Peyer's patch (tissue), 4 donors: ENCODE results near the gene MAB21L3. TPM values are rescaled to one million over a fixed set of nuclear protein-coding genes. Genes with fewer than 3 reads are reported as not detected.

ENCODE experiments used
- DNase-seq, 3 donors: peaks; one replicate each; pipeline ENCODE4 v3.0.0-alpha.2; 2017 to 2019
- H3K27ac ChIP-seq, 4 donors: fragments of 200-600 bp; sonication (generic); one replicate each; pipeline ENCODE4 v1.5.1; 2016 to 2019
- H3K27me3 ChIP-seq, 2 donors: fragments of 200-600 bp; sonication (generic); one replicate each; pipeline ENCODE4 v1.5.1; 2019
- H3K36me3 ChIP-seq, 3 donors: fragments of 200-600 bp; sonication (generic); one replicate each; pipeline ENCODE4 v1.5.1; 2016 to 2019
- H3K4me1 ChIP-seq, 4 donors: fragments of 200-600 bp; sonication (generic); one replicate each; pipeline ENCODE4 v1.5.1; 2016 to 2019
- H3K4me3 ChIP-seq, 4 donors: fragments of 200-600 bp; sonication (generic); 1 replicate in 3 of 4; 2 replicates in 1 of 4; pipeline ENCODE4 v1.5.1; 2016 to 2019; ENCODE audit warnings: mild to moderate bottlenecking in 1 of 4
- H3K9me3 ChIP-seq, 4 donors: fragments of 200-600 bp; sonication (generic); one replicate each; pipeline ENCODE4 v1.5.1; 2016 to 2019; ENCODE audit warnings: mild to moderate bottlenecking in 1 of 4
- POLR2A ChIP-seq, 2 donors: fragments of 450-650 bp; IDR thresholded peaks; one replicate each; pipeline ENCODE4 v1.5.1; 2017; ENCODE audit warnings: antibody characterized with exemption in 2 of 2, mild to moderate bottlenecking in 2 of 2, moderate library complexity in 2 of 2
- total RNA-seq, 4 donors: library from RNA; depleted of rRNA; stranded (reverse); fragments of >200 nt; gene quantifications; one replicate each; pipeline ENCODE4 v1.1.0, GENCODE V29; 2016
- TF ChIP-seq, protein P1 (sequence below), 6 experiments: fragments of 450-650 bp in 4 of 6; fragments of 200-600 bp in 2 of 6; sonication (generic) in 1 of 6; IDR thresholded peaks; one replicate each; pipeline ENCODE4 v1.5.1; 2017 to 2019; ENCODE audit warnings: antibody characterized with exemption in 6 of 6, mild to moderate bottlenecking in 3 of 6, moderate library complexity in 1 of 6

The MAB21L3 gene
- total RNA-seq, 4 donors from 2014 or later = 0.94 to 1.8 (median 1.1) TPM; not detected in 1

DNA sequence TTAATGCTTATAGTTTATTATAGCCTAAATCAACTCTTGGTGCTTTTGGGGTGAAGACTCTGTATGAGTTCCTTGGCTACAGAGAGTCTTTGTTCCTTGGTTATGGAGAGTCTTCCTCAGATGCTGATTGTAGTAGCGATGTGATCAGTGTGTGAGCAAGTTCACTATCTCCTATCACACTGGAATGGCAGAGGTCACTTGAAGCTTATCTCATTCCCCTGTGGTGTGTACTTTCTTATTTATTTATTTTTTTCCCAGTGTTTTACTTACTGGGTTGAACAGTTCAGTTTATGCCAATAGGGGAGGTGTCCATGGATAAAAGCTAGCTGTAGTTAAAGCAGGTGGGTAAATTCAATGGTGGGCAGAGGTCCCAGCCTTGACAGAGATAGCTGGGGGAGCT lies 20.1 kb upstream of the MAB21L3 start:
- no peak overlapping the region for H3K27ac ChIP-seq
- no peaks in the 10 kb centered on the region for H3K4me1 ChIP-seq
- no peak overlapping the region for H3K4me3 ChIP-seq
- TF ChIP-seq POLR2A (IDR thresholded peaks at IDR 0.05) = no peak
- TF ChIP-seq, protein P1, sequence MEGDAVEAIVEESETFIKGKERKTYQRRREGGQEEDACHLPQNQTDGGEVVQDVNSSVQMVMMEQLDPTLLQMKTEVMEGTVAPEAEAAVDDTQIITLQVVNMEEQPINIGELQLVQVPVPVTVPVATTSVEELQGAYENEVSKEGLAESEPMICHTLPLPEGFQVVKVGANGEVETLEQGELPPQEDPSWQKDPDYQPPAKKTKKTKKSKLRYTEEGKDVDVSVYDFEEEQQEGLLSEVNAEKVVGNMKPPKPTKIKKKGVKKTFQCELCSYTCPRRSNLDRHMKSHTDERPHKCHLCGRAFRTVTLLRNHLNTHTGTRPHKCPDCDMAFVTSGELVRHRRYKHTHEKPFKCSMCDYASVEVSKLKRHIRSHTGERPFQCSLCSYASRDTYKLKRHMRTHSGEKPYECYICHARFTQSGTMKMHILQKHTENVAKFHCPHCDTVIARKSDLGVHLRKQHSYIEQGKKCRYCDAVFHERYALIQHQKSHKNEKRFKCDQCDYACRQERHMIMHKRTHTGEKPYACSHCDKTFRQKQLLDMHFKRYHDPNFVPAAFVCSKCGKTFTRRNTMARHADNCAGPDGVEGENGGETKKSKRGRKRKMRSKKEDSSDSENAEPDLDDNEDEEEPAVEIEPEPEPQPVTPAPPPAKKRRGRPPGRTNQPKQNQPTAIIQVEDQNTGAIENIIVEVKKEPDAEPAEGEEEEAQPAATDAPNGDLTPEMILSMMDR (IDR thresholded peaks at IDR 0.05) = no peak
- DNase-seq = no peak
- H3K9me3 ChIP-seq = peaks cover 0 to 14% (median 2%) of the 10 kb centered on the region in 4 donors
- no peaks in the 10 kb centered on the region for H3K36me3 ChIP-seq
- H3K27me3 ChIP-seq = no peaks in the 10 kb centered on the region

DNA sequence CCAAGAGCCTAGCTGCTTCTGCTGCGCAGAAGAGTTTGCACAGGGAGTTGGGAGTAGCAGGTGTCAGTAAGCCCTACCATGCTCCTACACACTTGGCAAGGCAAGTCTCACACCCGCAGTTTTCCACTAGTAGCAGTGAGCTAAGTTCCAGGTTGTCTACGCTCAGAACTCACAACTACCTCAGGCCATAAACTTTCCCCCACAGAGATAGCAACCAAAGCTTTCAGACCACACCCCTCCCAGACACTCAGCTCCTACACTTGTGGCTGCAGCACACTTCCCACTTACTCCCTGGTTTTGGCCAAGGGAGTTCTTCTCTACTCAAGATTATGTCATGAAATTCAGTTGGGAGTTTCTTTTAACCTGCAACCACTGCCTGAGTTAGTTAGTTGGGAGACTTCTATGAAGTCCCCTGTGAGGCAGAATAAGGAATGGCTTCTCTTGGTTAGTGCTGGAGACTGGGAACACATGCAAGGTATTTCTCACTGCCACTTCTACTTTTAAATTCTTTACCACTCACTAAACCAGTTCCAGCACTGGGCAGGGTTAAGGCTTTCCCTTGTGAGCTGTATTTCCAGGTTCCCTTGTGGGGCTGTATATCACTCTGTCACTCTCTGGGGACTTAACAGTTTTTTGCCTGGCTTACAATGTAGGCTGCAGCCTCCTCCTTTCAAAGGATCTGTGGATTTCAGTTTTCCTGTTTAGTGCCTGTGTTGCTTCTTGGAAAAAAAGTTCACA lies 18.3 kb upstream of the MAB21L3 start:
- Histone ChIP-seq H3K27me3 (no peaks in the 10 kb centered on the region), H3K9me3 (peaks cover 0 to 14% (median 2%) of the 10 kb centered on the region in 4 donors), H3K36me3 (no peaks in the 10 kb centered on the region), H3K4me1 (no peaks in the 10 kb centered on the region), H3K27ac (no peak overlapping the region), H3K4me3 (no peak overlapping the region)
- TF ChIP-seq POLR2A (IDR thresholded peaks at IDR 0.05) = no peak
- TF ChIP-seq, protein P1 (IDR thresholded peaks at IDR 0.05) = no peak
- no peak for DNase-seq

DNA sequence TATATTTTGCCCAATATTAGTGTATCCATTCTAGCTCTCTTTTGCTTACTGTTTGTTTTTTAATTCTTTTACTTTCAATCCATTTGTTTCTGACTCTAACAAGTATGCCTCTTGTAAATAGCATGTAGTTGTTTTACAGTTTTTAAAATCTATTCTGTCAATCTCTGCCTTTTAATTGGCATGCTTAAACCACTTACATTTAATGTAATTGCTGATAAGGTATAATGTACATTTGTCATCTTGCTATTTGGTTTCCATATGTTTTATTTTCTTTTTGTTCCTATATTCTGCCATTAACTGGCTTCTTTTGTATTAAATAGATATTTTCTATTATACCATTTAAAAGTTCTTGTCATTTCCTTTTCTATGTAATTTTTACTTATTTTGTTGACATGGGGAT lies 16.2 kb upstream of the MAB21L3 start:
- no peak for TF ChIP-seq POLR2A (IDR thresholded peaks at IDR 0.05)
- TF ChIP-seq, protein P1 (IDR thresholded peaks at IDR 0.05) = no peak
- peaks cover 0 to 14% (median 2%) of the 10 kb centered on the region in 4 donors for H3K9me3 ChIP-seq
- H3K27ac ChIP-seq = no peak overlapping the region
- no peaks in the 10 kb centered on the region for H3K4me1 ChIP-seq
- no peaks in the 10 kb centered on the region for H3K27me3 ChIP-seq
- DNase-seq = no peak
- no peak overlapping the region for H3K4me3 ChIP-seq
- no peaks in the 10 kb centered on the region for H3K36me3 ChIP-seq

DNA sequence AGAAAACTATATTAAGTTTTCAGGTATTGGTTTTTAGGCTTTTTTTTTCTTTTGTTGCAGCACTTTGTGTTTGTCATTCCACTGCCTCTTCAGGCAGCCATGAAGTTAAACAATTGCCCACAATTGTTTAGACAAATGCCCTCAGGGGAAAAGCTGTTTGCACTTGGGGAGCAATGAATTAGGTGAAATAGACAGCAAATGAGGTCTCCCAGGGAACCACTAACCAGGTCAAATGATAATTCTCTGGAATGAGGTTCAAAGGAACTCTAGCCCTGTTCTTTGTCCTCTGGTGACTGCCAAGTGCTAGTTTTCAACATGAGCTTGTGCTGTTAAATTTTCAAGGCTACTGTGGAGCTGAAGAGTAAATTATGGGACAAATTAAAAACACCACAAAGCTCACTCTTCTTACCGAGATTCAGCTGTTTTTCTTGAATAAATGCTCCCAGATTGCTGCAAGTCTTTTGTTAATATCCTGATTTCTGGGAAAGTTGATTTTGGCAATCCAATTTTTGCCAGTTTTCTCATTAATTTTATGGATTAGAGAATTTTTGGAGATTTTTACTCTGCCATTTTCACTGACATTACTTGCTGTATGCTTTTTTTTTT lies 15.1 kb upstream of the MAB21L3 start:
- Histone ChIP-seq H3K27ac (no peak overlapping the region), H3K36me3 (no peaks in the 10 kb centered on the region), H3K4me3 (no peak overlapping the region), H3K27me3 (no peaks in the 10 kb centered on the region), H3K4me1 (no peaks in the 10 kb centered on the region), H3K9me3 (peaks cover 0 to 9% (median 2%) of the 10 kb centered on the region in 4 donors)
- TF ChIP-seq, protein P1 (IDR thresholded peaks at IDR 0.05) = no peak
- no peak for TF ChIP-seq POLR2A (IDR thresholded peaks at IDR 0.05)
- no peak for DNase-seq

DNA sequence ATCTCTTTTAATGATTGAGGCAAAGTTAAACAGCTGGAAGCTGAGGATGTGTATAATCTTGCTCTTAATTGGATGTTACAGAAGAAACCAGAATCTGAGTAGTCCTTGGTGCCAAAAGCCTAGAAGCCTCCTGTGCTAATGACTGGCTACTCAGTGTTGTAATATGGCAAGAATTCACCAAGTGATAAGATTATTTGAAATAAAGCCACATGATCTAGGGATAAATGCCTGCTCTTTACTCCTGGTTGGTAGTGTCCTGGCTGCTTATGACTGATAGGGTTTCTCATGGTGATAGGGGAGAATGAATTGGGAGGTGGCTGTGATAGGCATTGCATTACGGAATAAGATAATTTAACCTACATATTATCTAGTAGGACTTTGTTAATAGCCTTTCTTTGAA lies 13.6 kb upstream of the MAB21L3 start:
- Histone ChIP-seq H3K27me3 (no peaks in the 10 kb centered on the region), H3K27ac (no peak overlapping the region), H3K9me3 (peaks cover 0 to 9% (median 0%) of the 10 kb centered on the region in 4 donors), H3K4me1 (no peaks in the 10 kb centered on the region), H3K4me3 (no peak overlapping the region), H3K36me3 (no peaks in the 10 kb centered on the region)
- no peak for DNase-seq
- no peak for TF ChIP-seq POLR2A (IDR thresholded peaks at IDR 0.05)
- TF ChIP-seq, protein P1 (IDR thresholded peaks at IDR 0.05) = no peak
